HFFc6 (cell line): ENCODE measurements around the gene HHAT. TPM values are rescaled to one million over a fixed set of nuclear protein-coding genes. Genes with fewer than 3 reads are reported as not detected.
A peak's percentile ranks its signal among the peaks of the same experiment; 100 is the strongest.
"Not testable (repeated sequence)": the region's sequence is repeated elsewhere in the genome, so short reads cannot be mapped to it uniquely, and the experiment has no call there.

Source experiments
- DNase-seq: peaks from one replicate; pipeline ENCODE4 v3.0.0-alpha.2; 2018
- H3K27ac Mint-ChIP-seq: 2 replicates; pipeline ENCODE4 v1.8.0; 2020; ENCODE audit warnings: mild to moderate bottlenecking, mixed read lengths
- H3K27me3 Mint-ChIP-seq: 2 replicates; pipeline ENCODE4 v1.8.0; 2021; ENCODE audit warnings: mild to moderate bottlenecking, moderate library complexity, mixed read lengths; ENCODE audit not compliant: insufficient read depth
- H3K36me3 Mint-ChIP-seq: 2 replicates; pipeline ENCODE4 v1.8.0; 2021; ENCODE audit warnings: low read depth, mixed read lengths
- H3K4me1 Mint-ChIP-seq: 2 replicates; pipeline ENCODE4 v1.8.0; 2020; ENCODE audit warnings: low read depth, mixed read lengths
- H3K4me3 Mint-ChIP-seq: 2 replicates; pipeline ENCODE4 v1.8.0; 2020; ENCODE audit warnings: mild to moderate bottlenecking, moderate library complexity, mixed read lengths
- H3K9me3 Mint-ChIP-seq: 2 replicates; pipeline ENCODE4 v1.8.0; 2020; ENCODE audit warnings: mild to moderate bottlenecking, mixed read lengths
- total RNA-seq, 6 experiments: library from RNA; stranded (reverse); fragmentation: NEBNext Ultra II Directional; extraction: Animal tissue kit (Norgen Biotek cat#: 25700); gene quantifications; 2 replicates in 1 of 6; 3 replicates in 5 of 6; pipeline ENCODE4 v1.2.3, GENCODE V29; 2021
- TF ChIP-seq, protein P1 (sequence below): fragments of 200-600 bp; sonication (generic); IDR thresholded peaks from 2 replicates; pipeline ENCODE4 v1.5.0; 2021; ENCODE audit warnings: antibody characterized with exemption, mild to moderate bottlenecking

Gene HHAT
- total RNA-seq, 6 experiments from 2014 or later: 2.8 to 3.9 (median 3.2) TPM

DNA sequence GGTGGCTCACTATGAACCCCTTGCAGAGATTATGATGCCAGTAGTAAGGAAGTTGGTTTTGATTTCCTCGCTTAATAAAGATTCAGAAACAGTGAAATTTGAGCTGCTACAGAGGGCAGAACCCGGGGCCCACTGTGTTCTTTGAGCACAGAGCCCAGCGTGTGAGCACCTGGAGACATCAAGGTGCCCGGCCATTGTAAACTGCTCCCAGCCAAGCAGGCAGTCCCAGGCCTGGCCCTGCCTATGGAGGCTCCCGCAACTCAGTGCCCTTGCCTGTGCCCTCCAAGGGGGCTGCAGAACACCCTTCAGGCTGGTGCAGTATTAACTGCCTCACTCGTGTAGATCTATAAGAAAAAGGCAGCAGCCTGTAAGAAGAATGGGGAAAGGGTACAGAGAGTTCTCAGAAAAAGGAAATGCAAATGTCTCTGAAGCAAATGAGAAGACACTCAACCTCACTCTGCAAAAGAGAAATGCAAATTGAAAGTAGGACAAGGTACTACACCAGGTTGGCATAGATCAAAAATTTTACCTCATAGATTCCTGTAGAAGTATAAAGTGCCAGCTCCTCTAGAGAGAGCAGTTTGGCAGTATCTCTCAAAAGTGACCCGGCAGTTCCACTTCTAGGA is 323.7 kb downstream of the HHAT start:
- H3K9me3 Mint-ChIP-seq: no peaks in the 10 kb centered on the region
- no peak for DNase-seq
- H3K27ac Mint-ChIP-seq: no peak overlapping the region
- no peak overlapping the region for H3K4me3 Mint-ChIP-seq
- TF ChIP-seq, protein P1, sequence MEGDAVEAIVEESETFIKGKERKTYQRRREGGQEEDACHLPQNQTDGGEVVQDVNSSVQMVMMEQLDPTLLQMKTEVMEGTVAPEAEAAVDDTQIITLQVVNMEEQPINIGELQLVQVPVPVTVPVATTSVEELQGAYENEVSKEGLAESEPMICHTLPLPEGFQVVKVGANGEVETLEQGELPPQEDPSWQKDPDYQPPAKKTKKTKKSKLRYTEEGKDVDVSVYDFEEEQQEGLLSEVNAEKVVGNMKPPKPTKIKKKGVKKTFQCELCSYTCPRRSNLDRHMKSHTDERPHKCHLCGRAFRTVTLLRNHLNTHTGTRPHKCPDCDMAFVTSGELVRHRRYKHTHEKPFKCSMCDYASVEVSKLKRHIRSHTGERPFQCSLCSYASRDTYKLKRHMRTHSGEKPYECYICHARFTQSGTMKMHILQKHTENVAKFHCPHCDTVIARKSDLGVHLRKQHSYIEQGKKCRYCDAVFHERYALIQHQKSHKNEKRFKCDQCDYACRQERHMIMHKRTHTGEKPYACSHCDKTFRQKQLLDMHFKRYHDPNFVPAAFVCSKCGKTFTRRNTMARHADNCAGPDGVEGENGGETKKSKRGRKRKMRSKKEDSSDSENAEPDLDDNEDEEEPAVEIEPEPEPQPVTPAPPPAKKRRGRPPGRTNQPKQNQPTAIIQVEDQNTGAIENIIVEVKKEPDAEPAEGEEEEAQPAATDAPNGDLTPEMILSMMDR: no peak
- H3K36me3 Mint-ChIP-seq: no peaks in the 10 kb centered on the region
- H3K27me3 Mint-ChIP-seq: no peaks in the 10 kb centered on the region; the same call in 1 of the 2 replicates
- peaks cover 12% of the 10 kb centered on the region for H3K4me1 Mint-ChIP-seq

DNA sequence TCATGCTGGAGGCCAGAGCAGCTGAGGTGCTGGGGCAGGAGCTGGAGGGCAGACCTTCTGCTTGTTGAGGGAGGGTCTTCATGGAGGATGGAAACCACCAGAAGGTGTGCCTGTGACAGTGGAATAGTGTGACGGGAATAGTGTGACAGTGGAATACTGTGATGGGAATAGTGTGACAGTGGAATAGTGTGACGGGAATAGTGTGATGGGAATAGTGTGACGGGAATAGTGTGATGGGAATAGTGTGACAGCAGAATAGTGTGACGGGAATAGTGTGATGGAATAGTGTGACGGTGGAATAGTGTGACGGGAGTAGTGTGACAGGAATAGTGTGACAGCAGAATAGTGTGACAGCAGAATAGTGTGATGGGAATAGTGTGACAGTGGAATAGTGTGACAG is 325.1 kb downstream of the HHAT start:
- Mint-ChIP-seq H3K4me3 (no peak overlapping the region), H3K9me3 (no peaks in the 10 kb centered on the region), H3K27ac (no peak overlapping the region), H3K36me3 (peaks cover 6% of the 10 kb centered on the region; the same call in 1 of the 2 replicates), H3K27me3 (peaks cover 2% of the 10 kb centered on the region; the same call in 1 of the 2 replicates), H3K4me1 (no peaks in the 10 kb centered on the region)
- TF ChIP-seq, protein P1: no peak
- no peak for DNase-seq

DNA sequence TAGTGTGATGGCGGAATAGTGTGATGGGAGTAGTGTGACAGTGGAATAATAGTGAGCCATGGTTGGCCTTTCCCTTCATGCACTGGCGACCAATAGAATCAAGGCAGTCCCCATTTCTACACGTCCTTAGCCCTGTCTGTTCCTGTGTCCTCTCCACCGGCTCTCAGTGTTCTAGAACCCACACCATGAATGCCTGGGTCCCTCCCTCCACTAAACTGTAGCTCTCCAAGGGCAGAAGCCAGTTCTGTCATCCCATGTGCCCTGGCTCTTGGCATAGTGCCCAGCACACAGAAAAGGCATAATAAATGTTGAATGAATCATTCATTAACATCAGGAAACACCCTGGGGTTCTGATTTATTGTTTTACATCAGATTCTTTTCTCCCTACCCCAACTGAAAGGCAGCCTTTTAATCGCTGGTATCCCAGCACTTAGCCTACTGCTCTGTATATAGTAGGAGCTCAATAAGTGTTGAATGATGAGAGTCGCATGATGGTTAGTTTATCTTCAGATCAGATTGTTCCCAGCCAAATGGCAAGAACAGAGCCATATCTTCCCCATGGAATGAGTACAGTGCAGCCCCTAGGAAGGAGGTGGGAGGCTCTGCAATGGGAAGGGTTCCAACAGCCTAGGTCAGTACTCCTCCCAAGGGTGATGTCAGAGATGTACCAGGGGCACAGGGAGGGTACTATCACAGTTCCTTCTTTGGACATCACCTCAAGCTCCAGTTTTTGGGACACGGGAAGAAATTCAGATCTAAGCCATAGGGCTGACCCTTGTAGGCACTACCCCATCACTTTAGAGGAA is 325.7 kb downstream of the HHAT start:
- Mint-ChIP-seq H3K27ac (no peak overlapping the region), H3K4me3 (no peak overlapping the region), H3K4me1 (no peaks in the 10 kb centered on the region), H3K36me3 (peaks cover 6% of the 10 kb centered on the region; the same call in 1 of the 2 replicates), H3K9me3 (no peaks in the 10 kb centered on the region), H3K27me3 (peaks cover 2% of the 10 kb centered on the region; the same call in 1 of the 2 replicates)
- TF ChIP-seq, protein P1: no peak
- peak; percentile 15 for DNase-seq

DNA sequence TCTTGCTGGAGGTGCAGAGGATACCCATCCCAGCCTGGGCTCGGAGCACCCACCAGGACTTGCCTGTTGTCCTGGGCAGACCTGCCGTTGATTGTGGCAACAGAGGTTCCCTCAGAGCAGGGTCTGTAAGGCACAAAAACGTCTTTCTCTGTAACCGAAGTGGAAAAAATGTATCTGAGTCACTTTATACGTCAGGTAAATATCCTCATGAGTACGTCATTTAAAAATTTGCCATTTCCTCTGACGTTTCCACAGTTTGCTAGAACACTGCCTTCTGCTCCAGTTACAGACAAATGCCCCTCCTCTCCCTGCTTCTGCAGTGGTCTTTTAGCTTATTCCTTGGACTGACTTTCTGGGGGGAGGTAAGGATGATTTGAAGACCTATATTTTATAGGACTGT is 326.8 kb downstream of the HHAT start:
- Mint-ChIP-seq H3K27me3 (peaks cover 2% of the 10 kb centered on the region; the same call in 1 of the 2 replicates), H3K27ac (no peak overlapping the region), H3K9me3 (no peaks in the 10 kb centered on the region), H3K4me3 (no peak overlapping the region), H3K4me1 (no peaks in the 10 kb centered on the region), H3K36me3 (peaks cover 6% of the 10 kb centered on the region; the same call in 1 of the 2 replicates)
- DNase-seq: no peak
- TF ChIP-seq, protein P1: no peak

DNA sequence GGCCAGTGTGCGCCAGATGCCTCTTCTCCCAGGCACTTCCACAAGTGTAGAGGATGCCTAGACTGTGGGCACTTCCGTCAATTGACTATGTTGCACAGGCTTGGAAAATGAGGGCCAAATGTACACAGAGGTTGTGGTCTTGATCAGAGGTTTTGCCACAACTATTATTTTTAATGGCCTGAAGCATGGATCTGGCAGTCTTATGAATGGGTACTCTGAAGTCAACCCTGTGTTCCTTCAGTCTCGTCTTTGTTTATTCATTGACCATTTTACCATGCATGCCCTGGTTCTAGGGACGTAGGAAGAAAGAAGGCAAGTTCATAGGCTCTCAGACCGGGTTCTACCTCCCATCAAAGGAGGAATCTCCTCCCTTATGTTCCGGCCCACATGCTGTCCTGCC is 329.1 kb downstream of the HHAT start:
- Mint-ChIP-seq H3K27me3 (peaks cover 2% of the 10 kb centered on the region; the same call in 1 of the 2 replicates), H3K27ac (no peak overlapping the region), H3K4me1 (no peaks in the 10 kb centered on the region), H3K4me3 (no peak overlapping the region), H3K9me3 (no peaks in the 10 kb centered on the region), H3K36me3 (peaks cover 6% of the 10 kb centered on the region; the same call in 1 of the 2 replicates)
- DNase-seq: no peak
- TF ChIP-seq, protein P1: no peak

DNA sequence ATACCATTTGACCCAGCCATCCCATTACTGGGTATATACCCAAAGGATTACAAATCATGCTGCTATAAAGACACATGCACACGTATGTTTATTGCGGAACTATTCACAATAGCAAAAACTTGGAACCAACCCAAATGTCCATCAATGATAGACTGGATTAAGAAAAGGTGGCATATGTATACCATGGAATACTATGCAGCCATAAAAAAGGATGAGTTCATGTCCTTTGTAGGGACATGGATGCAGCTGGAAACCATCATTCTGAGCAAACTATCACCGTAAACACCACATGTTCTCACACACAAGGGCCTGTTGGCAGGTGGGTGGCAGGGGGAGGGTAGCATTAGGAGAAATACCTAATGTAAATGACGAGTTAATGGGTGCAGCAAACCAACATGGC is 332.8 kb downstream of the HHAT start:
- H3K4me1 Mint-ChIP-seq, H3K4me3 Mint-ChIP-seq, H3K9me3 Mint-ChIP-seq, H3K36me3 Mint-ChIP-seq, H3K27ac Mint-ChIP-seq, DNase-seq, H3K27me3 Mint-ChIP-seq: not testable (repeated sequence)
